ENCODE measurements around the gene DNLZ. TPM values are rescaled to one million over a fixed set of nuclear protein-coding genes. Genes with fewer than 3 reads are reported as not detected.

The DNLZ gene
- total and polyA plus RNA-seq, 2 of the 4 experiments (the other 2 are of a cell fraction) = 2.0 to 11.4 TPM

DNA sequence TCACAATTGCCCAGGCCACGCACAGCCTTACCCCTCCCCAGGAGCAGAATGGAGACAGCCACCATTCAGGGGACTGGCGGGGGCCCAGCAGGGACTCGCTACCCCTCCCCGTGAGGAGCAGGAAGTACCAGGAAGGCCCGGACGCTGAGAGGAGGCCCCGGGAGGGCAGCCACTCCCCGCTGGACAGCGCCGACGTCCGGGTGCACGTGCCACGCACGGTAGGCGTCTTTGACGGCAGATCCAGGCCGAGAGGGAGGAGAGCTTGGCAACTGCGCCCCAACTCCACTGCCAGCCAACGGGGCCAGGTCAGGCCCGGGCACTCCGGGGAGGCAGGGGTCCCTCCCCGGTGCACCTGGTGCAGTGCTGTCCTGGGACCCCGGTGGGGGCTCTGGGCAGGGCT, 14.0 kb downstream of the DNLZ start:
- intact Hi-C loops (cut with micrococcal nuclease) (no loop called here), in situ Hi-C loops (cut with MboI; ENCODE audit: low sequenced_read_pairs) (no loop called here), dilution Hi-C loops (cut with HindIII; ENCODE audit: low sequenced_read_pairs, unreplicated experiment) (no loop called here)
- Histone ChIP-seq H3K4me1 (ENCODE audit: control insufficient read depth, insufficient read depth, low read length) (peaks cover 20% of the 10 kb centered on the region), H3K9me1 (ENCODE audit: insufficient read depth, low read length) (peaks cover under 1% of the 10 kb centered on the region; the same call in 1 of the 2 replicates), H3K9me3 (ENCODE audit: control insufficient read depth, insufficient read depth, low read length) (no peaks in the 10 kb centered on the region), H4K8ac (ENCODE audit: low read depth in 2 of 2, low read length in 2 of 2) (no peak overlapping the region), H3K4me3 (ENCODE audit: insufficient read depth, low read depth, low read length) (no peak overlapping the region), H3K23ac (ENCODE audit: low read depth, low read length) (no peak overlapping the region), H3K18ac (ENCODE audit: low read depth, low read length) (no peak overlapping the region), H4K91ac (ENCODE audit: insufficient read depth, low read depth, low read length) (no peak overlapping the region), H2AK9ac (replicated peaks; ENCODE audit: low read depth, low read length, poor library complexity) (no peak overlapping the region), H4K5ac (ENCODE audit: low read depth, low read length) (no peak overlapping the region), H2AFZ (replicated peaks; ENCODE audit: low read length, poor library complexity) (no peak overlapping the region), H3K9ac (ENCODE audit: low read depth, low read length) (no peak overlapping the region), H2AK5ac (ENCODE audit: low read depth, low read length) (no peak overlapping the region), H2BK20ac (ENCODE audit: low read depth, low read length) (no peak overlapping the region), H2BK120ac (ENCODE audit: low read depth, low read length) (no peak overlapping the region), H3K36me3 (ENCODE audit: control insufficient read depth, insufficient read depth, low read length) (peaks cover 72% of the 10 kb centered on the region), H3K79me1 (ENCODE audit: low read depth in 1 of 2, low read length in 2 of 2) (peaks cover 3 to 47% of the 10 kb centered on the region in 2 experiments; a peak in 2 of 4 replicates), H3K4me2 (ENCODE audit: low read depth, low read length) (no peak overlapping the region), H3K14ac (replicated peaks; ENCODE audit: low read depth, low read length) (no peak overlapping the region), H3K4ac (ENCODE audit: low read depth, low read length) (no peak overlapping the region), H3K56ac (ENCODE audit: extremely low read depth, insufficient read depth, low read length) (no peak overlapping the region), H2BK5ac (ENCODE audit: low read depth, low read length, poor library complexity, severe bottlenecking) (no peak overlapping the region), H3K27me3 (ENCODE audit: control insufficient read depth, insufficient read depth, low read length) (no peaks in the 10 kb centered on the region), H3K27ac (ENCODE audit: insufficient read depth, low read length) (no peak overlapping the region), H2BK15ac (ENCODE audit: low read depth, low read length) (no peak overlapping the region), H4K20me1 (ENCODE audit: insufficient read depth, low read length) (peaks cover 60% of the 10 kb centered on the region)
- TF ChIP-seq RFX5 (IDR thresholded peaks at IDR 0.05; ENCODE audit: low read depth, low read length) (no peak), CHD1 (IDR thresholded peaks at IDR 0.05; ENCODE audit: low read depth, low read length) (no peak), POLR2A (IDR thresholded peaks at IDR 0.05; ENCODE audit: low read depth, low read length) (no peak), RCOR1 (IDR thresholded peaks at IDR 0.05; ENCODE audit: insufficient replicate concordance, low read length) (no peak), FOS (IDR thresholded peaks at IDR 0.05; ENCODE audit: low read depth, low read length) (no peak), MAZ (IDR thresholded peaks at IDR 0.05; ENCODE audit: borderline replicate concordance, low read depth, low read length) (no peak), RAD21 (IDR thresholded peaks at IDR 0.05; ENCODE audit: low read length) (no peak), CEBPB (IDR thresholded peaks at IDR 0.05; ENCODE audit: low read depth, low read length) (no peak)
- TF ChIP-seq, protein P1, sequence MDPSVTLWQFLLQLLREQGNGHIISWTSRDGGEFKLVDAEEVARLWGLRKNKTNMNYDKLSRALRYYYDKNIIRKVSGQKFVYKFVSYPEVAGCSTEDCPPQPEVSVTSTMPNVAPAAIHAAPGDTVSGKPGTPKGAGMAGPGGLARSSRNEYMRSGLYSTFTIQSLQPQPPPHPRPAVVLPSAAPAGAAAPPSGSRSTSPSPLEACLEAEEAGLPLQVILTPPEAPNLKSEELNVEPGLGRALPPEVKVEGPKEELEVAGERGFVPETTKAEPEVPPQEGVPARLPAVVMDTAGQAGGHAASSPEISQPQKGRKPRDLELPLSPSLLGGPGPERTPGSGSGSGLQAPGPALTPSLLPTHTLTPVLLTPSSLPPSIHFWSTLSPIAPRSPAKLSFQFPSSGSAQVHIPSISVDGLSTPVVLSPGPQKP (IDR thresholded peaks at IDR 0.05; ENCODE audit: borderline replicate concordance, low read depth, low read length) = no peak
- TF ChIP-seq, protein P2, sequence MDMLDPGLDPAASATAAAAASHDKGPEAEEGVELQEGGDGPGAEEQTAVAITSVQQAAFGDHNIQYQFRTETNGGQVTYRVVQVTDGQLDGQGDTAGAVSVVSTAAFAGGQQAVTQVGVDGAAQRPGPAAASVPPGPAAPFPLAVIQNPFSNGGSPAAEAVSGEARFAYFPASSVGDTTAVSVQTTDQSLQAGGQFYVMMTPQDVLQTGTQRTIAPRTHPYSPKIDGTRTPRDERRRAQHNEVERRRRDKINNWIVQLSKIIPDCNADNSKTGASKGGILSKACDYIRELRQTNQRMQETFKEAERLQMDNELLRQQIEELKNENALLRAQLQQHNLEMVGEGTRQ (IDR thresholded peaks at IDR 0.05; ENCODE audit: low read depth, low read length) = no peak
- TF ChIP-seq, protein P3, sequence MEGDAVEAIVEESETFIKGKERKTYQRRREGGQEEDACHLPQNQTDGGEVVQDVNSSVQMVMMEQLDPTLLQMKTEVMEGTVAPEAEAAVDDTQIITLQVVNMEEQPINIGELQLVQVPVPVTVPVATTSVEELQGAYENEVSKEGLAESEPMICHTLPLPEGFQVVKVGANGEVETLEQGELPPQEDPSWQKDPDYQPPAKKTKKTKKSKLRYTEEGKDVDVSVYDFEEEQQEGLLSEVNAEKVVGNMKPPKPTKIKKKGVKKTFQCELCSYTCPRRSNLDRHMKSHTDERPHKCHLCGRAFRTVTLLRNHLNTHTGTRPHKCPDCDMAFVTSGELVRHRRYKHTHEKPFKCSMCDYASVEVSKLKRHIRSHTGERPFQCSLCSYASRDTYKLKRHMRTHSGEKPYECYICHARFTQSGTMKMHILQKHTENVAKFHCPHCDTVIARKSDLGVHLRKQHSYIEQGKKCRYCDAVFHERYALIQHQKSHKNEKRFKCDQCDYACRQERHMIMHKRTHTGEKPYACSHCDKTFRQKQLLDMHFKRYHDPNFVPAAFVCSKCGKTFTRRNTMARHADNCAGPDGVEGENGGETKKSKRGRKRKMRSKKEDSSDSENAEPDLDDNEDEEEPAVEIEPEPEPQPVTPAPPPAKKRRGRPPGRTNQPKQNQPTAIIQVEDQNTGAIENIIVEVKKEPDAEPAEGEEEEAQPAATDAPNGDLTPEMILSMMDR (conservative IDR thresholded peaks at IDR 0.05; ENCODE audit: low read depth, low read length) = no peak
- ChIA-PET CTCF (no interaction called here), POLR2A (ENCODE audit: unreplicated experiment) (no interaction called here)
- no peak for DNase-seq
- no TSS peak for BruUV-seq (replicated peaks)
- ATAC-seq (ENCODE audit: low read depth) = no peak
- WGBS, 2 experiments (ENCODE audit: extremely low coverage in 2 of 2, insufficient read length in 1 of 2) = 90% methylated on average over 15 of the region's 24 CpGs; no CpG with 5 or more reads in 1 of the 2 experiments
